Measurements from ENCODE around the gene MFSD12.

Gene MFSD12

DNA sequence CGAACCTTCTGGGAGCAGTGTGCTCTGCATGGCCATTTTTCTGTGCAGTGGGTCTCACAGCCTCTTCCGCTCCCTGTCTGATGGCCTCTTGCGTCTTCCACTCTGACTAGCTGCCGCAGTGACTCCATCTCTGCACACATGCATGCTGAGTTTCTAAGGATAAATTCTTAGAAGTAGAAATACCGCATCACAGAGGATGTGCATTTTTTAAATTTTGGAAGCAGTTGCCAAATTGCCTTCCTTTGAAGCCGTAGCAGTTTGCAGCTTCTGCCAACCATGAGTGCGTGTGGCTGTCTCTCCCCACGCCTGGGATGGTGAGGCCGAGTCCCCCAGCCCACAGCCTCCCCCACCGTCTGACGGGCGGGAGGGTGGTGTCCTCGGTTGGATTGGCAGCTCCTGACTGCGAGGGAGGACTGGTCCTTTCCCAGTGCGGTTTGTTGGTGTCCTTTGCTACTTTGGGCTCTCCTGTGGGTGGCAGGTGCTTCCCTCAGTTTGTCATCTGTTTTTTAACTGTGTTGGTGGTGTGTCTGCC lies 41.4 kb downstream of the MFSD12 start:
- no peaks in the 10 kb centered on the region for H3K4me1 ChIP-seq (ENCODE audit: insufficient read depth, low read length, poor library complexity, severe bottlenecking)
- H3K9me3 ChIP-seq (ENCODE audit: insufficient read depth, low read depth, low read length): no peaks in the 10 kb centered on the region
- no peaks in the 10 kb centered on the region for H3F3A ChIP-seq (ENCODE audit: low read depth)
- TF ChIP-seq CTCF (conservative IDR thresholded peaks at IDR 0.05; ENCODE audit: low read length) (no peak), EZH2phosphoT487 (IDR thresholded peaks at IDR 0.05; ENCODE audit: borderline replicate concordance) (no peak)
- no peaks in the 10 kb centered on the region for H3K27me3 ChIP-seq (ENCODE audit: insufficient read depth, low read length, poor library complexity, severe bottlenecking)
- no peak overlapping the region for H3K4me3 ChIP-seq (ENCODE audit: low read length, poor library complexity, severe bottlenecking)
- H2AFZ ChIP-seq (ENCODE audit: low read length): no peak overlapping the region
- H3K9me2 ChIP-seq (replicated peaks; ENCODE audit: low read depth, low read length): no peaks in the 10 kb centered on the region
- H3K4me2 ChIP-seq (ENCODE audit: low read depth, low read length, poor library complexity, severe bottlenecking): no peak overlapping the region
- H4K20me1 ChIP-seq (ENCODE audit: insufficient read depth, low read length, poor library complexity, severe bottlenecking): peaks cover 72% of the 10 kb centered on the region
- peaks cover 100% of the 10 kb centered on the region for H3K79me2 ChIP-seq (ENCODE audit: insufficient read depth, low read length)
- H3K9ac ChIP-seq (ENCODE audit: low read depth, low read length, poor library complexity, severe bottlenecking): no peak overlapping the region
- H3K36me3 ChIP-seq (ENCODE audit: insufficient read depth, low read length): peaks cover 18% of the 10 kb centered on the region; the same call in 1 of the 2 replicates

DNA sequence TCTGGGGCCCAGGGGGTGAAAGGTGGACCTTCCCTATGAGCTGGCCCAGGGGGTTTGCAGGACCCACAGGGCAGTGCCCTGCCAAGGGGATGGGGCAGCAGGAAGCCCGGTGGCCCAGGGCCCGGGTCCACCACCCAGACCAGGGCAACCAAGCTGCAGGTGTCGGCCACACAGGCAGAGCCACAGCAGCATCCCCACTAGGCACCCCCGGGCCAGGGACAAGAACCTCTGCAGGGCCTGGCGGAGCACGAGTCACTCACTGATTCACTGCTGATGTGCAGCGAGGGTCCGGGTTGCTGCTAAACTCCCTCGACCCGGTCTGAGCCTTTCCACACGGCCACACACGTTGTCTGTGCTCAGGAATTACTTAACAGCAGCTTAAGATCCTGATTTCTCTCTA lies 42.5 kb downstream of the MFSD12 start:
- Histone ChIP-seq H3K4me2 (ENCODE audit: low read depth, low read length, poor library complexity, severe bottlenecking) (no peak overlapping the region), H4K20me1 (ENCODE audit: insufficient read depth, low read length, poor library complexity, severe bottlenecking) (peaks cover 75% of the 10 kb centered on the region), H3K4me3 (ENCODE audit: low read length, poor library complexity, severe bottlenecking) (no peak overlapping the region), H3K36me3 (ENCODE audit: insufficient read depth, low read length) (peaks cover 15% of the 10 kb centered on the region; the same call in 1 of the 2 replicates), H3K4me1 (ENCODE audit: insufficient read depth, low read length, poor library complexity, severe bottlenecking) (peaks cover 7% of the 10 kb centered on the region), H2AFZ (ENCODE audit: low read length) (no peak overlapping the region), H3F3A (ENCODE audit: low read depth) (no peaks in the 10 kb centered on the region), H3K27me3 (ENCODE audit: insufficient read depth, low read length, poor library complexity, severe bottlenecking) (no peaks in the 10 kb centered on the region), H3K9me3 (ENCODE audit: insufficient read depth, low read depth, low read length) (no peaks in the 10 kb centered on the region), H3K9ac (ENCODE audit: low read depth, low read length, poor library complexity, severe bottlenecking) (no peak overlapping the region), H3K79me2 (ENCODE audit: insufficient read depth, low read length) (peaks cover 100% of the 10 kb centered on the region), H3K9me2 (replicated peaks; ENCODE audit: low read depth, low read length) (no peaks in the 10 kb centered on the region)
- TF ChIP-seq EZH2phosphoT487 (IDR thresholded peaks at IDR 0.05; ENCODE audit: borderline replicate concordance) (no peak), CTCF (conservative IDR thresholded peaks at IDR 0.05; ENCODE audit: low read length) (no peak)

DNA sequence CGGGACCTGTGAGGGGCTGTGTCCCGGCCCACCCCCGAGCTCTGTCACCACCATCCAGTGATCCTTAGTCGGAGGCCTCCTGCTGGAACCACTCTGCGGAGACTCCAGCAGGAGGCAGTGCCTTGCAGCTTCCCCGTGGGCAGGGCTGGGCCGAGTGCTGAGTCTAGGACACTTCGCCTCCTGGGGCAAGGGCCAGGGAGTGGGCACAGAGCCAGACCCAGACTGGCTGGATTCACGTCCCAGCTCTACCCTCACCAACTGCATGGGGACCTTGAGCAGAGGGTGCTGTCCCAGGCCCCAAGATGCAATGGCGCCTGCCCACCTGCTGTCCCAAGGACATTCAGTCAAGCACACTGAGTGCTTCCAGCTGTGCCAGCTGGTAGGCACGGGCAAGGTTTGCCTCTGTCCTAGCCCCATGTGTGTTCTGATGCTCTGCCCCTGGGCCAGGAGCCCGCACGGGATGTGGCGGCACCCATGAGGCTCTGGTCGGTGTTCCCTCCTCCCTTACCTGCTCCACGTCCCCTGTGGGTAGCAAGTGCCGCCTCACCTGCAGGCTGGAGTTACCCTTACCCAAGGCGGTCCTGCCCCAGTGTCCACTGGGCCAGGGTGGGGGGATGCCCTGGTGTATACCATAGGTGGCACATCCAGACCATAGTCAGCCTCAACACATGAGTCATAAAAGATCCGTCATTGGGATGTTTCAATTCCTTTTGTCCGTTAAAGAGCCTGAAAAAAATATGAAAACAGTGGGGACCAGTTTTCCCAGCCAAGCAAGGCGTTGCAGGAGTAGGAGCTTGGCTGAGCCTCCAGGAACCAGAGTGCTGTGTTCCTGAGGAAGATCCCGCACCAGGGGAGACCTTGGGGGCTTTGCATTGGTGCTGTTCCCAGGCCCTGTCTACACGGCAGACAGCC lies 43.9 kb downstream of the MFSD12 start:
- Histone ChIP-seq H4K20me1 (ENCODE audit: insufficient read depth, low read length, poor library complexity, severe bottlenecking) (peaks cover 77% of the 10 kb centered on the region), H3K9me2 (replicated peaks; ENCODE audit: low read depth, low read length) (no peaks in the 10 kb centered on the region), H3K9me3 (ENCODE audit: insufficient read depth, low read depth, low read length) (no peaks in the 10 kb centered on the region), H3K4me3 (ENCODE audit: low read length, poor library complexity, severe bottlenecking) (no peak overlapping the region), H3K79me2 (ENCODE audit: insufficient read depth, low read length) (peaks cover 100% of the 10 kb centered on the region), H3F3A (ENCODE audit: low read depth) (no peaks in the 10 kb centered on the region), H2AFZ (ENCODE audit: low read length) (no peak overlapping the region), H3K36me3 (ENCODE audit: insufficient read depth, low read length) (peaks cover 5% of the 10 kb centered on the region; the same call in 1 of the 2 replicates), H3K9ac (ENCODE audit: low read depth, low read length, poor library complexity, severe bottlenecking) (no peak overlapping the region), H3K4me1 (ENCODE audit: insufficient read depth, low read length, poor library complexity, severe bottlenecking) (peaks cover 22% of the 10 kb centered on the region), H3K27me3 (ENCODE audit: insufficient read depth, low read length, poor library complexity, severe bottlenecking) (no peaks in the 10 kb centered on the region), H3K4me2 (ENCODE audit: low read depth, low read length, poor library complexity, severe bottlenecking) (no peak overlapping the region)
- no peak for TF ChIP-seq CTCF (conservative IDR thresholded peaks at IDR 0.05; ENCODE audit: low read length)
- TF ChIP-seq EZH2phosphoT487 (IDR thresholded peaks at IDR 0.05; ENCODE audit: borderline replicate concordance): no peak

Data from Loucy (cell line).